GOT3 (cell line): Measurements from ENCODE around the gene HADHA.
"Not testable (repeated sequence)": the region's sequence is repeated elsewhere in the genome, so short reads cannot be mapped to it uniquely, and the experiment has no call there.

ENCODE experiments used
- DNase-seq: peaks from one replicate; lab custom pipeline; 2025; ENCODE audit warnings: mixed read lengths; lab: John Stamatoyannopoulos, UW

The HADHA gene

DNA sequence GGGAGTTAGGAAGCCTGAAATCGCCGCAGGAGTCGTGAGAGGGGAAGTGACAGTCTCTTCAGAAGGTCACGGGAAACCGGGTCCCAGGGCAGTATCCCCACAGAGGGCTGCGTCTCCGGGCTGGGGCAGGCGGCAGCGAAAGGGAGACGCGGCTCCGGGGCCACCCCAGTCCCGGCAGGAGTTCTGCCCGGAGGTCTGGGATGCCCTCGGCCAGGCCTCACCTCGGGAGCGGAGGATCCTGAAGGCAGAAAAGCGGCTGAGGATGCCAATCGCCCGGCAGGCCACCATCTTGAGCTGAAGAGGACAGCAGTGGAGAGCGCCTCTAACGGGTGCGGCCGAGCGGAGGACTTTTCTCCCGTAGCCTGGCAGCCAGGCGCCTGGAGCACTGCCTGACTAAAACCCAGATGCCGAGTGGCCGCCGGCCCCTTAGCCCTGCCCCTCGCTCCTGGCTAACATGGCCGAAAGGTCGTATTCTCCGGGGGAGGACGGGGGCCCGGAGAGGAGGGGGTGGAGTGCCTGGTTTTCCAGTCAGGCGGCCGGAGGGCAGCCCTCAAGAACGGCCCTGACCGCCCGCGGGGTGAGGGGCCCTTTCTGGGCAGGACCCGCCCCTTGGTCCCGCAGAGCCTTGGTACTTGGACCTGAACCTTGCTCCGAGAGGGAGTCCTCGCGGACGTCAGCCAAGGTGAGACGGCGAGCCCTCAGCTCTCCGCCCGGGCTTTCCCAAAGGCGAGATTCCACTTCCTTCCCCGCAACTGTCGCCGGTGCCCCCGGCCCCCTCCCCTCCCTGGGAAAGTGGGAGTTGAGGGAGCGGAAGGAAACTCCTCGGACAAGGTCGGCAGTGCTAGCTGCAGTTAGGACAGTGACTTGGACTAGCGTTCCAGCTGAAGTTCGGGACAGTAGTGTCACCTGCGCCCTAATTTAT, at the start of gene HADHA, which contains the start of gene HADHB:
HADHA (minus strand) TSS at position 324 of the 922 bp plus-strand sequence; CDS start at position 288, 36 bp downstream.
HADHB (plus strand) TSS at position 631 of the 922 bp plus-strand sequence. CDS start 9,316 bp downstream, outside the sequence.
- DNase-seq, result peak; percentile 88

- no peak for DNase-seq
Observed at GRCh38 chr2:26292646-26293045, 48.2 kb upstream of the HADHA start.

GRCh38 chr2:26290001-26290400, 45.6 kb upstream of the HADHA start:
- DNase-seq, result no peak

GRCh38 chr2:26285931-26286330, 41.5 kb upstream of the HADHA start:
- no peak for DNase-seq

GRCh38 chr2:26284132-26284531, 39.7 kb upstream of the HADHA start:
- no peak for DNase-seq

- no peak for DNase-seq
Observed at GRCh38 chr2:26283606-26284005, 39.2 kb upstream of the HADHA start.

DNA sequence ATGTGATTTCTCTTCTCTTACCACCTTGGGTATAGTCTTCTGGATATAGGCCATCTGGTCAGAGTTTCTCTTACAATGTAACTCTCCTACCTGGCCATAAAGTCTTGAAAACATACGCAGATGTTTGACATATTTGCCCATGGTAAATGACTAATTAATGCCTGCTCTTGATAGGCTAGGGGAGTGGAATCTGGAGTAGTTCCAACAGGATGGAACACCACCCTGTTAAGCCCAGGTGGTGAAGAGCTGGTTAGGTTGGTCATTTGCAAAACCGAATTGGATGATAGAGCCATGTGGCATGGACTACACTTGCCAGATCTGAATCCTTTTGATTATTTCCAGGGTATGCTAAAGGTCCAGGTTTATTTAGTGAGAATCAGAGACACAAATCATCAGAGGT, 36.8 kb upstream of the HADHA start:
- no peak for DNase-seq

DNA sequence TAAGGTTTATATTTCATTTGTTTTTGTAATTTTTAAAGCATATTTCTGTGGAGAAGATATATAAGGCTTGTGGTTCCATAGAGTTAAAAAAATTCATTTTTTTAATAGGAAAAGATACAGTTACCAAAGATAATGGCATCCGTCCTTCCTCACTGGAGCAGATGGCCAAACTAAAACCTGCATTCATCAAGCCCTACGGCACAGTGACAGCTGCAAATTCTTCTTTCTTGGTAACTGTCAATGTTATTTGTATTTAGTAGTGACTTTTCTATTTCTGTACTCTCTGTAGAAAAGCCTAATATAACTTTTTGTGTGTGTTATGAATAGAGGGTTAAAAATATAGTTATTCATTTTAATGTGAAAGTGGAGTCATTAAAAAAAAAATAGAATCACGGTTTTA, 35.5 kb upstream of the HADHA start:
- DNase-seq, result no peak

DNA sequence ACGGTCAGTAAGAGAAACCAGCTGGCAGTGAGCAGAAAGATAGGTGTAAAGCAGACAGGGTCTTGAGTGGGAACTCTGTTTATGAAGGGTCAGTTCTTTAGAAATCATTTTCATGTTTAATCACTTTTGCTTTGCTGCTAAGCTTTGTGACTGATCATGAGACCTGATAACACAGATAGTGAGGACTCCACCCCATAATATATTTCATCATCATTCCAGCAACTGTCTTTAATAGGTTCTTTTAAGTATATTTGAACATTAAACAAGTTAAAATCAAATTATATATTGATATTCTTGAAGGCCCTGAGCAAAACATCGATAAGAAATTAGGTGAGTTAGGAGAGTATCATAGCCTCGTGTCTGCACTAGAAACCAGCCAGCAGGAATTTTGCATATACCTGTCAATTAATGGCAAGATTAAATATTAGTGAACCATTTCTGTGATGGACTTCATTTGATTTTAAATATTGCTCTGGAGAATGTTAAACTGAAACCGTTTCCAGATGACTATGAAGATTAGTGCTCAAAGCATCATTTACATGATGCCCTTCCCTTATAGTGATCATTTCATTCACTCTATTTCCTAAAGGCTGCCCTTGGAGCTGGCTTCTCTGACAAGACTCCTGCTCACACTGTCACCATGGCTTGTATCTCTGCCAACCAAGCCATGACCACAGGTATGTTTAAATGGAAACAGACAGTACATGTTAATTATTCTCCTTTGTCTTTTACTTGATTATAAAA, 32.2 kb upstream of the HADHA start:
- no peak for DNase-seq

DNA sequence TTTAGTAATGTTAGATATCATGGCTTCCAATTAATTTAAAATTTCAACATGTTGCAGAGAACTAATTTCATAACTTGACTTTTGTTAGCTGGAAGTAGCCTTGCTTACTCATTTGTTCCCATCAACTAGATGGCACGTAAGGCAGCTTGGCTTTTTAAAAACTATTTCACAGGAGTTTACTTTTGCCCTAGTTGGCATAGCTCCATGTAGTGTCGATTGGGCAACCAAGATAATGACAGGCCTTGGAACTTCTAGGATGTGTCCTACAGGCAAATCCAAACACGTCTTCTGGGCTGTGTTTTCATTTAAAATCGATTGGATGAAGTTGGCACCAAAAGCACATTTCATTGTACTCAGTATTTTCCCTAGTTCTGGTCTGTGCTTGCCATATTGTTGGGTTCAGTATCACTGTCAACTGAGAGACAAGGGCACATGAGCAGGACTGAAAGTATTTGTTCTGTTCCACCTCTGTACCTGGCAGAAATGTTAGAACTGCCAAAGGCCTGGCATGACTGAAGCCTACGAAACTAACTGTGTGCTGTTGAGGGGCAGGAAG, 29.7 kb upstream of the HADHA start:
- DNase-seq, result no peak

DNA sequence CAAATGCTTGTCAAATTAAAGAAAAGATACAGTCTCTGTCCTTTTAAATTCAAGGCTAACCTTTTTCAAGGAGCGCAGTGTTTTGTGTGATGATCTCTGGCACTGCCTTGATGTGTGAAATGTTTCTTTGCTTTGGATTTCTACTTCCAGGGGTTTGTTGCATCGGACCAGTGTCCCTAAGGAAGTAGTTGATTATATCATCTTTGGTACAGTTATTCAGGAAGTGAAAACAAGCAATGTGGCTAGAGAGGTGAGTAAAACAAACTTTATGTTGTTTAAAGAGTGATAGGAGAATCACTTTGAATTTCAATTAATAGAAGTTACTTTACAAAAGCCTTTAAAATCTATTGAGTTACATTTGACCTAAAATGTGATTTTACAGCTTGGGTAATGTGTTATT, 29.1 kb upstream of the HADHA start:
- no peak for DNase-seq

DNA sequence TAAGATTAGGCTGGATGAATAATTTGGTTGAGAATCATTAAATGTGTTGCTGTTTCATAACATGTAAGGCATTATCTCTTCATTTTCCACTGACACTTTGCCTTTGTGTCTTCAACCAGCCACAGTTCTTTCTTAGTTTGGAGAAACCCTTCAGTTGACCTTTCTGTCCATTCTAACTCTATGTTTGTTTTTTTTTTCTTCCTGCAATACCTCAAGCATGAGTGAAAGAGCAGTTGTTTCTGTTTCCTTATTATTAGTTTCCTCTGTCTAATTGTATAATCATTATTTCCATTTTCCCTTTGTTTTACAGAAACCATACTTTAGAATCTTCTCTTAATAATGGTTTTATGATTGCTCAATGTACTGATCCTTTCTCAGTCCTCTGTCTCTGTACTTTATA, 25.9 kb upstream of the HADHA start:
- DNase-seq, result no peak

- no peak for DNase-seq
Observed at GRCh38 chr2:26269571-26270158, 25.2 kb upstream of the HADHA start.

GRCh38 chr2:26268670-26269385, 24.4 kb upstream of the HADHA start:
- not testable (repeated sequence) for DNase-seq

DNA sequence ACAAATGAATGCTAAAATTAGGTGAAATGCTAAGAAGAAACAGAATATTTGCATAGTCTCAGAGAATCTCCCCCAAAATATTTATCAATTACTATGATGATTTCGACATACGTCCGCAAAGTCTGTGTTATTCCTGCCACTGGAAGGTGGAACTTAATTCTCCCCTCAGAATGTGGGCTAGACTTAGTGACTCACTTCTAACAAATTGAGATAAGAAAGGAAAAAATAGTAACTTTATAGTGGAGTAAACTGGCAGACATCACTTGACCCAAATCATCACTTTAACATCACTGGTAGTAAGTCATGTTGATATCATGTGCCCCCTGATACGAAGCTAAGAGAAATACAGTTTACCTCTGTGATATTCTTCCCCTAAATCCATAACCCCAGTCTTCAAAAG, 23.8 kb upstream of the HADHA start:
- DNase-seq, result no peak

- not testable (repeated sequence) for DNase-seq
Observed at GRCh38 chr2:26258836-26259235, 14.4 kb upstream of the HADHA start.

DNA sequence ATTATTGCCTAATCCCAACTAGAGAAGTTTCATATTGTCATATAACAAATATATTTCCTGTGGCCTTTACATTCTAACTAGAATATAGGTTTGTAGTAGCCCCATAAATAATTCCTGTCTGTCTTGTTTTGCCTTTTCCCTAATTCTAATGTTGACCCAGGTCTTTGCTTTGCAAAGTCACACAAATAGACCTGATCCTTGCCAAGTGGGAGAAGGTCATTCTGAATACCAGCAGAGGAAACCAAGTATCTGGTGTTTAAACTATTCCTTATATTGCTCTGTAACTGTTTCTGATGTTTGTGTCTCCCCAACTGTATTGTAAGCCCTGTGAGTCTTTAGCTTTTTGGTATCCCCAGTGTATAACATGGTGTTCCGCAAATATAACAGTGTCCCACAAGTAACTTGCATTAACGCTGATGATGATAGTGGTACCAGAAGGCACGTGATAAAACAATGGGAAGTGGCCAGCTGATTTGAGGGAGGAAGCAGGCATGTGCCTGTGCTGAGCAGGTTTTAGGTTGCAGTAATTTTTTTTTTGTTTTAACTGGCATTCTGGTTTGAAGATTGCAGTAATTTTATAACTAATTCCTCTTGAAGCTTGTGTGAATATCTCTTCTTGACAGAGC, 11.4 kb upstream of the HADHA start:
- no peak for DNase-seq

- no peak for DNase-seq
Observed at GRCh38 chr2:26251893-26252292, 7.5 kb upstream of the HADHA start.

DNA sequence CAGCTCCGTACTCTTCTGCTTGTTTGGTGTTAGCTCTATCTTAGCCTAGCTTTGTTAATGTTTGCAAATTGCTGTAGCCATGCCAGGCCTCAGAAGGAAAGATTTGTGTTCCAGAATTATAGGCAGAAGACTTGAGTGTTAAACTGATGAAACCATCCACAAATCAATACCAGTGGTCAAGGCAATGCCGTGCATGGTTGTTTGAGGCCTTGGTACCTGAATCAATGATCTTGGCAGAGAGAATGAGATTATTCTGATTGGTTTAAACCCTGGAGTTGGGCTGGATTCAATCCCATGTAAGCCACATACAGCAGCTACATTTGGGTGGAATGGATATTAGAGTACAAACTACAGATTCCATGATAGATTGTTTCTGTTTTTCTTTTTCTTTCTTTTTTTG, 5.2 kb upstream of the HADHA start:
- DNase-seq, result no peak

DNA sequence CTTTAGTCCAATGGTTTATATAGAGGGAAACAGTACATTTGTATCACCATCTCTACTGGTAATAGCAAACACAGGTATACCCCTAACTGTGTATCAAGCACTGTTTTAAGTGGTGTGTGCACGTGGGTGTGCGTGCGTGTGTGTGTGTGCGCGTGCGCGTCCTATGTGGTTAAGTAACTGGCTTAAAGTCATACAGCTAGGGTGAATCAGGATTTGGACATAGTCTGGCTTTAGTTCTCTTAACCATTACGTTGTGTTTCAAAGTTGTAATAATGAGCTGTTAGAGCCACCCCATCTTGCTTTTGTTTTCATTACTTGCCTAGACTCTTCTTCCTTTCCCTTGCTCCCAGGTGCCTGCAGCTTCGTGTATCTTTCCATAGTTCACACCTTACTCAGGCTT, 2.4 kb upstream of the HADHA start:
- DNase-seq, result peak; percentile 14

DNA sequence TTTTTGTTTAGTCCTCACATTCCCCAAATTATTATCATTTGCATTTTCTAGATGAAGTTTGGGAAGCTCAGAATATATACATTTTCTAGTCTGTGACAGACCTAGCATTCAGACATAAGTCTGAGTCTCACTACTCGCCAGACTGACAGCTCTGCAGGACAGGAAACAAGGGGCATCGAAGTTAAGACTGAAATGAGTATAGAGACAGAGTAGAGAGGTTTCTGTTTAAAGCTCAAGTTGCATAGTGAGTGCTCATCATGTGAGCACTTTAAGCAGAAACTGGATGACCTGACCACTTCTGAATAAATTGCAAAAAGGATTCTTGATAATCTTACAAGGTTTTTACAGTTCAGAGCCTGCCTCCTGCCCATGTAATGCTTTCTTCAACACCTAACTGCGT, 1.4 kb upstream of the HADHA start:
- no peak for DNase-seq
